Thoracic aorta endothelial cell (primary cell): ENCODE data around the gene SLC22A31. TPM values are rescaled to one million over a fixed set of nuclear protein-coding genes. Genes with fewer than 3 reads are reported as not detected.

ENCODE experiments used
- total RNA-seq: library from RNA; depleted of rRNA; stranded (reverse); fragments of >200 nt; gene quantifications from 2 replicates; pipeline ENCODE4 v1.2.3, GENCODE V29; 2012

The SLC22A31 gene
- total RNA-seq, result 0.07 and 0.13 TPM in 2 replicates

DNA sequence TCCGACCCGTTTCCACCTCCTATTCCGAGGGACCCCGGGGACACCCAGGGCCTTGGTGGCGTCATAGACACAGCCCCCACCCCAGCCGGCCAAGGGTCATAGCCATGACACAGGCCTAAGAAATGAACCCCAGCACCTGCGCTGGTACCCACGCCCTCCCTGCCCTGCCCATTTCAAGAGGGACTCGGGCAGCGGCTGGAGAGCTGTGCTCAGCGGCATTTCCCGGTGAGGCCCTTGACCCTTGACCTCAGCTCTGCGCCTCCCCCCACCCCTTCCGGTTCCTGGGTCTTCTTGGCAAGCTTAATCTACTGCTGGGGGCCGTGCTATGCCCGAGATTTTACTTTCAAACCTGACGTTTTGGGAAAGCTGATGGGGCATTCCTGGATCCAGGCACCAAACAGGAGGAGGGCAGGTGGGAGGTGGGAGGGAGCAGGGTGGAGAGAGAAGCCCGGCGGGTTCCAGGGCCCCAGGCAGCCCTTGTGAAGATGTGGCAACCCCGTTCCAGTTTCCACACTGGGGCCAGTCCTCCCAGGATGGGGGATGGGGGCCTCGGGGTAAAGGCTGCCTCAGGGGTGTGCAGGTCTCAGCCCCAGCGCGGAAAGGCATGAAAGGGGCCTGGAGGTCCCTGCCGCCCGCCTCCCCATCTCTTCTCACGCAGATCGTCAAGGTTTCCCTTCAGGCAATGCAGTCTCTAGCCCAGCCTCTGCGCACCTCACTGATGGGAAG lies at the start of gene SLC22A31:
Gene SLC22A31, minus strand, starts transcription at position 414 of the 726 bp plus-strand sequence. Its CDS starts 36 bp downstream, at position 378.

DNA sequence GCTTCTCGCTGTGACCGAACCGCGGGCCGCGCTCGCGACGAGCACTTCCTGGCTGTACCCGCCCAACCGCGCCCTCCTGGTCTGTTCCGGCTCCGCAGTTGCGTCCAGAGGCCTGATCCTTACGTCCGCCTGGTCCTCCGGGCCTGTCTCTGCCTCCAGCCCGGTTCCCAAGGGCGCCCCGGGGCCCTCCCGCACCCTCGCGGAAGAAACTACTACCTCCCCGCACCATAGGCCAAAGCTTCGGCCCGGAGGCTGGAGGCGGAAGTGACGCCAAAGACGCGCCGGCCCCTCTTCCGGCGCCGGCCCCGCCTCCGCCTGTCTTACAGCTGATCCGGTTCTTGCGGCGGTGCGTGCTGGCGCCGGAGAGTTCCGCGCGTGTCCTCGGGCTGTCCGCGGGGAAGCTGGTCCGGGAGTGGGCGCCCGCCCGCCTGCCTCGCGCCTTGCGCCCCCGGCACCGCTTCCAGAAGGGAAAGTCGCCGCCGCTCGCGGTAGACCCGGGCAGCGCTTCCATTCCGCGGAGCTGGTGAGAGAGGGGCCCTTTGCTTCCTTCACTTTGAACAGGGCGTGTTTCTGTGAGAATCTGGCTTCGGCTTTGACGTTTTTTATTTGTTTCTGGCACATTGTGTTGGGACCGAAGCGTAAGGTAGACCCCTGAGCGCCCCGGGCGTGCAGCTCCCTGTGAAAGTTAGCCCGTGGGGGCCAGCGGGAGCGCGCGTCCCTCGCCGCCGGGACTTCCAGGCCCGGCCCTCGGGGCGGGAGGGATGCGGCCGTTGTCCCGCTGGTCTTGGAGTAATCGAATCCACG lies 17.3 kb upstream of the SLC22A31 start, which contains the start of gene ZNF778:
Gene ZNF778, plus strand, starts transcription at position 316 of the 804 bp plus-strand sequence. CDS start 3,425 bp downstream, outside the sequence.

DNA sequence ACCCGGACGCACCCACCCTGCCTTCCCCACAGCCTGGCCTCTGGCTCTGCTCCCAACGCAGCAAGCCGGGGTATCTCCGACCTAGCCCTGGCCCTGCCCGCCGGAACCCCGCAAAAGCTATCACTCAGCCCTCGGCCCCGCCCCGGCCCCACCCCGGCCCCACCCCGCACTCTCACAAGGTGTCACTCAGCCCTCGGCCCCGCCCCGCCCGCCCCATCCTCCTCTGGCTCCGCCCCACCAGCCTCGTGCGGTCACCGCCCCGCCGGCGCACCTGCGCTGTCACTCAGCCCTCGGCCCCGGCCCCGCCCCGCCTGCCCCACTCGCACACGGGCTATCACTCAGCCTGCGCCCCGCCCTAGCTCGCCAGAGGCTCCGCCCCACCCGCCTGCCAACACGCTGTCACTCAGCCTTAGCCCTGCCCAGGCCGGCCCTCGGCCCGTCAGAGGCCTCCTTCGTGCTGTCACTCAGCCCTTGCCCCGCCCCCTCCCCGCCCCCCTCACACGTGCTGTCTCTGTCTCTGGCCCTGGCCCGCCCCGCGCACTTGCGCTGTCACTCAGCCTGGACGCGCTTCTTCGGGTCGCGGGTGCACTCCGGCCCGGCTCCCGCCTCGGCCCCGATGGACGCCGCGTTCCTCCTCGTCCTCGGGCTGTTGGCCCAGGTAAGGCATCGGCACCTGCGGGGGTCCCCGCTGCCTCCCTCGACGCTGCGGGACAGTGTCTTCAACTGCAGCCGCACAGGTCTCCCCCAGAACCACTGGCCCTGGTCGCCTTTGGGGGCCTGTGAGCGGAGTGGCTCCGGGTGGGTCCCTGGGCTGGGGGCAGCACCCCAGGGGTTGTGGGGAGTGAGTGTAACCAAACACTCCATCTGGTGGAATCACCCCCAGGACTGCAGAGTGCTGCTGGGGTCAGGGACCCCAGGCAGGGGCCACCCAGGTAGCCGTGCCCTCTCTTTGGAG lies 28.8 kb downstream of the SLC22A31 start, which contains the start of gene CDH15:
Gene CDH15, plus strand, starts transcription at position 533 of the 955 bp plus-strand sequence. Its CDS starts 84 bp downstream, at position 617.

Other genes starting within 250 kb of the SLC22A31 start
- not detected in 2 replicates for gene CBFA2T3, start 223.3 kb downstream of the SLC22A31 start, total RNA-seq
- gene ACSF3, start 106.7 kb downstream of the SLC22A31 start, total RNA-seq, result 24.9 and 28.6 TPM in 2 replicates
- under 0.01 TPM in 1 of 2 replicates, not detected in the other for gene CDH15, start 28.8 kb downstream of the SLC22A31 start, total RNA-seq
- gene ZNF778, start 17.2 kb upstream of the SLC22A31 start, total RNA-seq, result 10.5 and 12.8 TPM in 2 replicates